HepG2 (cell line): Measurements from ENCODE around the gene CHPF. TPM values are rescaled to one million over a fixed set of nuclear protein-coding genes. Genes with fewer than 3 reads are reported as not detected.

Experiments used
- ARNT ChIP-seq: fragments of 450-650 bp; IDR thresholded peaks from 2 replicates; pipeline ENCODE4 v1.6.1; 2017
- ATF1 ChIP-seq: IDR thresholded peaks from 2 replicates; pipeline ENCODE4 v1.6.1; 2016; ENCODE audit warnings: mild to moderate bottlenecking, control low read depth
- ATF6 ChIP-seq: sonication (generic); formaldehyde crosslinking; conservative IDR thresholded peaks from 2 replicates; pipeline ENCODE4 v1.4.0; 2020; ENCODE audit warnings: missing genetic modification reagents
- BRD4 ChIP-seq: sonication (generic); formaldehyde crosslinking; IDR thresholded peaks from 2 replicates; pipeline ENCODE4 v1.4.0; 2020; ENCODE audit warnings: missing genetic modification reagents
- CSRNP2 ChIP-seq: sonication (generic); formaldehyde crosslinking; conservative IDR thresholded peaks from 2 replicates; pipeline ENCODE4 v1.8.0; 2022; ENCODE audit warnings: low read depth, missing genetic modification reagents
- IRF2 ChIP-seq: IDR thresholded peaks from 2 replicates; pipeline ENCODE4 v1.6.1; 2018; ENCODE audit warnings: missing genetic modification reagents, missing compliant biosample characterization
- JUND ChIP-seq: sonication (generic); formaldehyde crosslinking; IDR thresholded peaks from 2 replicates; pipeline ENCODE4 v1.8.0; 2022; ENCODE audit warnings: mild to moderate bottlenecking, missing genetic modification reagents
- MAX ChIP-seq: IDR thresholded peaks from 2 replicates; pipeline ENCODE4 v1.6.1; 2012; ENCODE audit warnings: inconsistent platforms
- NFE2L1 ChIP-seq: sonication (generic); formaldehyde crosslinking; IDR thresholded peaks from 2 replicates; pipeline ENCODE4 v1.4.0; 2020; ENCODE audit warnings: missing genetic modification reagents, mild to moderate bottlenecking, borderline replicate concordance
- NR2F6 ChIP-seq, 2 experiments: IDR thresholded peaks; 2 replicates each; pipeline ENCODE4 v1.6.1; 2016; ENCODE audit warnings: antibody characterized with exemption in 1 of 2, mild to moderate bottlenecking in 1 of 2
- NR3C1 ChIP-seq: sonication (generic); formaldehyde crosslinking; IDR thresholded peaks from 2 replicates; pipeline ENCODE4 v1.4.0; 2020; ENCODE audit warnings: missing genetic modification reagents
- PREB ChIP-seq: sonication (generic); formaldehyde crosslinking; IDR thresholded peaks from 2 replicates; pipeline ENCODE4 v1.4.0; 2020; ENCODE audit warnings: missing genetic modification reagents
- RBAK ChIP-seq: sonication (generic); formaldehyde crosslinking; IDR thresholded peaks from 2 replicates; pipeline ENCODE4 v1.5.1; 2020; ENCODE audit warnings: mild to moderate bottlenecking, missing genetic modification reagents
- RFX3 ChIP-seq: IDR thresholded peaks from 2 replicates; pipeline ENCODE4 v1.6.1; 2016; ENCODE audit warnings: missing biosample characterization, missing genetic modification reagents
- SALL1 ChIP-seq: sonication (generic); formaldehyde crosslinking; IDR thresholded peaks from 2 replicates; pipeline ENCODE4 v1.8.0; 2022; ENCODE audit warnings: mild to moderate bottlenecking, missing genetic modification reagents
- SOX13 ChIP-seq, 3 experiments: fragments of 450-650 bp in 1 of 3; sonication (generic) in 1 of 3; formaldehyde crosslinking in 1 of 3; IDR thresholded peaks in 2 of 3; conservative IDR thresholded peaks in 1 of 3; 2 replicates each; pipeline versions ENCODE4 v1.5.0 to v1.6.1; 2016 to 2020; ENCODE audit warnings: antibody characterized with exemption in 1 of 3, mild to moderate bottlenecking in 1 of 3, missing compliant biosample characterization in 1 of 3, missing genetic modification reagents in 1 of 3, moderate library complexity in 1 of 3
- SPEN ChIP-seq: sonication (generic); formaldehyde crosslinking; IDR thresholded peaks from 2 replicates; pipeline ENCODE4 v1.5.1; 2020; ENCODE audit warnings: low read depth, mild to moderate bottlenecking, missing genetic modification reagents
- TEAD3 ChIP-seq: optimal IDR thresholded peaks from 2 replicates; pipeline ENCODE3; 2016; ENCODE audit warnings: borderline replicate concordance
- ZBTB2 ChIP-seq: sonication (generic); formaldehyde crosslinking; IDR thresholded peaks from 2 replicates; pipeline ENCODE4 v1.8.0; 2022; ENCODE audit warnings: low read depth, missing genetic modification reagents
- ZBTB43 ChIP-seq: sonication (generic); formaldehyde crosslinking; conservative IDR thresholded peaks from 2 replicates; pipeline ENCODE4 v1.4.0; 2020; ENCODE audit warnings: missing genetic modification reagents
- ZFAT ChIP-seq: sonication (generic); formaldehyde crosslinking; conservative IDR thresholded peaks from 2 replicates; pipeline ENCODE4 v1.8.1; 2023; ENCODE audit warnings: missing genetic modification reagents, inconsistent platforms
- ZNF382 ChIP-seq: sonication (generic); formaldehyde crosslinking; IDR thresholded peaks from 2 replicates; pipeline ENCODE4 v1.5.0; 2020; ENCODE audit warnings: missing genetic modification reagents, mild to moderate bottlenecking, borderline replicate concordance
- ZNF607 ChIP-seq: sonication (generic); formaldehyde crosslinking; IDR thresholded peaks from 2 replicates; pipeline ENCODE4 v1.5.1; 2020; ENCODE audit warnings: missing genetic modification reagents, mild to moderate bottlenecking, borderline replicate concordance
- ZSCAN31 ChIP-seq: sonication (generic); formaldehyde crosslinking; IDR thresholded peaks from 2 replicates; pipeline ENCODE4 v1.5.0; 2020; ENCODE audit warnings: low read depth, mild to moderate bottlenecking, missing genetic modification reagents
- polyA plus RNA-seq, 8 experiments: library from polyadenylated mRNA; depleted of rRNA in 3 of 8; stranded (reverse) in 7 of 8; unstranded in 1 of 8; fragments of >200 nt; fragmentation: Illumina TruSeq in 4 of 8; extraction: Trizol in 4 of 8; gene quantifications; 2 replicates each; pipeline versions ENCODE4 v1.2.1 to v1.2.3, GENCODE V29; 2011 to 2016; ENCODE audit warnings: low read depth in 4 of 8, missing spikeins in 1 of 8, mixed read lengths in 1 of 8; ENCODE audit not compliant: insufficient read depth in 1 of 8
- total RNA-seq, 5 experiments: library from RNA; depleted of rRNA; stranded (reverse); fragments of >200 nt; fragmentation: Illumina TruSeq; extraction: Trizol; gene quantifications; 2 replicates each; pipeline ENCODE4 v1.2.3, GENCODE V29; 2016; ENCODE audit warnings: low read depth in 1 of 5

Gene CHPF
- total and polyA plus RNA-seq, 2 of the 13 experiments (the other 11 are each of a cell fraction or from before 2014, with no cell fraction given), result 79.6 to 111 TPM

GRCh38 chr2:219545943-219546352 lies 2.3 kb upstream of the CHPF start (continued):
- TF ChIP-seq CSRNP2 (CRISPR knock-in tag), result no peak
- no peak for TF ChIP-seq NR3C1 (CRISPR knock-in tag)
- TF ChIP-seq ZNF382, result no peak
- TF ChIP-seq RBAK (CRISPR knock-in tag), result no peak
- peak; percentile 51; the same call in 1 of the 2 replicates for TF ChIP-seq MAX
- TF ChIP-seq TEAD3 (CRISPR knock-in tag), result peak; percentile 85
- no peak for TF ChIP-seq ZFAT (CRISPR knock-in tag)
- TF ChIP-seq ATF6, result no peak
- peak; percentile 49; the same call in 1 of the 2 replicates for TF ChIP-seq ZSCAN31 (CRISPR knock-in tag)
- no peak for TF ChIP-seq SOX13 (IDR thresholded peaks at IDR 0.05)
- TF ChIP-seq SOX13 (CRISPR knock-in tag; conservative IDR thresholded peaks at IDR 0.05 in 1 of 2, IDR thresholded peaks at IDR 0.05 in 1 of 2), result peak in 1 of 2 experiments; percentile 54; a peak in 1 of 4 replicates
- TF ChIP-seq SALL1 (CRISPR knock-in tag), result peak; percentile 87
- TF ChIP-seq ZBTB43 (CRISPR knock-in tag), result no peak
- TF ChIP-seq NR2F6 (IDR thresholded peaks at IDR 0.05), result peak; percentile 76
- peak; percentile 80 for TF ChIP-seq NR2F6 (CRISPR knock-in tag; IDR thresholded peaks at IDR 0.05)
- TF ChIP-seq ZBTB2 (CRISPR knock-in tag), result no peak
- peak; percentile 86 for TF ChIP-seq IRF2
- no peak; the same call in 1 of the 2 replicates for TF ChIP-seq JUND (CRISPR knock-in tag)
- TF ChIP-seq ARNT, result no peak
- no peak for TF ChIP-seq PREB
- peak; percentile 70; the same call in 1 of the 2 replicates for TF ChIP-seq ZNF607
- TF ChIP-seq RFX3 (CRISPR knock-in tag), result no peak
- no peak for TF ChIP-seq ATF1 (CRISPR knock-in tag)
- no peak for TF ChIP-seq BRD4
- no peak for TF ChIP-seq NFE2L1 (CRISPR knock-in tag)
- no peak for TF ChIP-seq SPEN (CRISPR knock-in tag)
